ENCODE results near the gene PDZD2.

GRCh38 chr5:31844622-31845345 lies 205.9 kb downstream of the PDZD2 start:
- peak in 1 of 2 experiments; percentile 18; a peak in 2 of 4 replicates for TF ChIP-seq CTCF (conservative IDR thresholded peaks at IDR 0.05; ENCODE audit: low read depth in 2 of 2)
- no peak for TF ChIP-seq REST (IDR thresholded peaks at IDR 0.05; ENCODE audit: unreplicated experiment)
- no peak for TF ChIP-seq EZH2phosphoT487 (IDR thresholded peaks at IDR 0.05; ENCODE audit: unreplicated experiment)
- no peak for TF ChIP-seq POLR2AphosphoS5 (IDR thresholded peaks at IDR 0.05; ENCODE audit: low read depth)
- TF ChIP-seq EZH2 (IDR thresholded peaks at IDR 0.05; ENCODE audit: low read depth, unreplicated experiment): no peak
- TF ChIP-seq ZNF114 (CRISPR knock-in tag; IDR thresholded peaks at IDR 0.05): no peak
- no peak for TF ChIP-seq NANOG (IDR thresholded peaks at IDR 0.05; ENCODE audit: borderline replicate concordance)
- TF ChIP-seq STAT1 (IDR thresholded peaks at IDR 0.05; ENCODE audit: unreplicated experiment): no peak
- no peak for TF ChIP-seq CREB1 (CRISPR knock-in tag; IDR thresholded peaks at IDR 0.05; ENCODE audit: low read depth)
- TF ChIP-seq JUNB (IDR thresholded peaks at IDR 0.05; ENCODE audit: unreplicated experiment): no peak
- TF ChIP-seq ETS1 (IDR thresholded peaks at IDR 0.05): no peak
- TF ChIP-seq ZNF331 (CRISPR knock-in tag; IDR thresholded peaks at IDR 0.05; ENCODE audit: low read depth): no peak
- no peak for TF ChIP-seq ZNF462 (CRISPR knock-in tag; IDR thresholded peaks at IDR 0.05)

Data from GM23338 (cell line).